Prostate gland (tissue), 2 donors: ENCODE results near the gene MLX. TPM values are rescaled to one million over a fixed set of nuclear protein-coding genes. Genes with fewer than 3 reads are reported as not detected.
A peak's percentile ranks its signal among the peaks of the same experiment; 100 is the strongest.

ENCODE experiments used
- DNase-seq: peaks from one replicate; pipeline ENCODE4 v3.0.0-alpha.2; 2019; ENCODE audit warnings: low spot score
- H3K27ac ChIP-seq, 2 donors: fragments of 200-600 bp; sonication (generic); 2 replicates each; pipeline ENCODE4 v1.5.1; 2017 to 2019
- H3K27me3 ChIP-seq: fragments of 200-600 bp; sonication (generic); replicated peaks from 2 replicates; pipeline ENCODE4 v1.5.1; 2019; ENCODE audit not compliant: insufficient read depth
- H3K36me3 ChIP-seq, 2 donors: fragments of 200-600 bp; sonication (generic); 1 replicate in 1 of 2; 2 replicates in 1 of 2; pipeline versions ENCODE4 v1.5.1 to v1.8.1; 2017 to 2019
- H3K4me1 ChIP-seq: fragments of 200-600 bp; sonication (generic); replicated peaks from 2 replicates; pipeline ENCODE4 v1.5.1; 2019
- H3K4me3 ChIP-seq, 2 donors: fragments of 200-600 bp; sonication (generic); 2 replicates each; pipeline ENCODE4 v1.5.1; 2017 to 2019
- H3K9me3 ChIP-seq: fragments of 200-600 bp; sonication (generic); 2 replicates; pipeline ENCODE4 v1.5.1; 2017
- POLR2A ChIP-seq: fragments of 450-650 bp; IDR thresholded peaks from one replicate; pipeline ENCODE4 v1.6.1; 2016; ENCODE audit warnings: antibody characterized with exemption, mild to moderate bottlenecking
- POLR2AphosphoS5 ChIP-seq: sonication (generic); formaldehyde crosslinking; IDR thresholded peaks from one replicate; pipeline ENCODE4 v1.6.1; 2017; ENCODE audit warnings: antibody characterized with exemption
- WGBS: methylation state at CpG from one replicate; pipeline ENCODE4 v1.1.5; 2018; 5-methylcytosine and 5-hydroxymethylcytosine counted together
- intact Hi-C: fragments of 100-400 bp; cut with DNase I; formaldehyde crosslinking; loops from one replicate; pipeline ENCODE4 v1.14.2; 2022
- total RNA-seq, 2 donors: library from RNA; depleted of rRNA; stranded (reverse); fragments of >200 nt; gene quantifications; one replicate each; pipeline ENCODE4 v1.1.0, GENCODE V29; 2016
- TF ChIP-seq, protein P1 (sequence below), 4 experiments: fragments of 200-600 bp in 2 of 4; fragments of 450-650 bp in 2 of 4; sonication (generic) in 2 of 4; IDR thresholded peaks; 1 replicate in 3 of 4; 2 replicates in 1 of 4; pipeline ENCODE4 v1.5.1; 2016 to 2019; ENCODE audit warnings: antibody characterized with exemption in 4 of 4, mild to moderate bottlenecking in 2 of 4, moderate library complexity in 2 of 4

The MLX gene
- total RNA-seq, 2 donors from 2014 or later, result 28.1 to 52.3 TPM

DNA sequence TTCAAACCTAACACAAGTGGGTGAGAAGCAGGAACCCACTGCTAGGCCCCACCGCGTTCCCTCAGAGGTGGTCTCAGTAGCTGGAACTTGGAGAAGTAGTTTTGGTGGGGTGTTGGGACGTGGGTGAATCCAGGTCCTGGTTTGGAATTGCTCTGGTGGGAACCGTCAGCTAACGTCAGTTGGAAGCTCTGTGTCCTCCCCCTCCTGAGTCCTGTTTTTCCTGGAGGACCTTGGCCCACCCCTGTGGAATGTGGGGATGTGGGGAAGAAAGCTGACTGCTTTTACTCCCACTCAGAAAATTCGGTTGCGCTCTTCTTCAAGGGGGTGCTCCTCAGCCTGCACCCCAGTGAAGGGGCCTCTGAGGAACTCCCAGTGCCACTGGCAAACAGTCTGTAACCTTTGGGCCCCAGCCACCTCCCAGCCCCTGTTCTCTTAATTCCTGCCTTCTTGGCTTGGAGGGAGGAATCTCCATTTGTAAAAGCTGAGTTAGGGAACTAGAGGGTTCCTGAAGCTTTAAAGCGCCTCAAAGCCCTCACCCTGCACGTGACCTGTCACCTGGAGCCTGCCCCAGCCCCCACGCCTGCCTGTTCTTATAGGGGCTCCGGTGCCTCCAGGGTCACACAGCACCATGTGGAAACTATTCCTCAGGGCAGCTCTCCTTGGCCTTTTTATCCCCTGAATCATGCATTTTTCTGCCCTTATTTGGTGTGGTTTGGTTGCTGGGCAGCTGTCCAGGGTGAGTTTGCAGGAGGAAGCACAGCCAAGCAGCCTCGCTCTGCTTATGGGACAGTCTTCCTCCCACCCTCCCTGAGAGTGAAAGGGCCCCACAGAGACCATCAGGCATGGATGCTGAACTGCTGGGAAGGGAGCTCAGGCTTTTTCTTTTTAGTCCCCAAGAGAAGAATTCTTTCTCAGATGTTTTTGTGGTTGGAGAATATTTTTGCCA lies 47.1 kb upstream of the MLX start:
- no peak overlapping the region for H3K4me3 ChIP-seq

DNA sequence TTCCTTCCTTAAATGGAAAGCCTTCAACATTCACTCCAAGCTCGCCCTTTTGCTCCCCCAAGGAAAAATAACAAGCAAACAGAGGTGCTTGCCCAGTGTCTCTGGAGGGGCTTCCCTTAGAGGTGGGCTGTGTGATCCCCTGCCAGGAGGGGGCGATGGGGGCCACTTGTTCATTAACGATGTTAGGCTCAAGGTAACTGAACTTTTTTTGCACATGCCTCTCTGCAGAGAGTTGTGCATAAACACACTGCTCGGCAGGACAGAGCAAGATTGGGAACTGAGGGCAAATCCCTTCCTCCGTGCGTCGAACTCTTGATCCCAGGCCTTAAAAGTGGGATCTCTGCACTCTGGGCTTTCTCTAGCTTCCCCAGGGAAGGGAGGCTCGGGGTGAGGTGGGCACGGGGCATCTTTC lies 46.4 kb upstream of the MLX start:
- intact Hi-C loops, result loop anchor here (2.0 kb wide), 1 partner anchor 62 kb away; the partner anchor contains the start of gene ATP6V0A1
- DNase-seq, result no peak
- peaks cover 8% of the 10 kb centered on the region for H3K4me1 ChIP-seq

More for the DNA sequence above, 47.1 kb upstream of the MLX start:
- intact Hi-C loops, result loop anchor here (2.0 to 5.0 kb wide), 4 partner anchors 61 to 208 kb away; partner anchors contain the start of genes ATP6V0A1 and CAVIN1
- Histone ChIP-seq H3K27me3 (no peaks in the 10 kb centered on the region), H3K4me1 (peaks cover 8% of the 10 kb centered on the region), H3K36me3 (no peaks in the 10 kb centered on the region), H3K9me3 (no peaks in the 10 kb centered on the region), H3K27ac (peak overlapping the region; percentile 87 to 93)
- TF ChIP-seq POLR2AphosphoS5 (peak; percentile 84), POLR2A (no peak)
- TF ChIP-seq, protein P1, sequence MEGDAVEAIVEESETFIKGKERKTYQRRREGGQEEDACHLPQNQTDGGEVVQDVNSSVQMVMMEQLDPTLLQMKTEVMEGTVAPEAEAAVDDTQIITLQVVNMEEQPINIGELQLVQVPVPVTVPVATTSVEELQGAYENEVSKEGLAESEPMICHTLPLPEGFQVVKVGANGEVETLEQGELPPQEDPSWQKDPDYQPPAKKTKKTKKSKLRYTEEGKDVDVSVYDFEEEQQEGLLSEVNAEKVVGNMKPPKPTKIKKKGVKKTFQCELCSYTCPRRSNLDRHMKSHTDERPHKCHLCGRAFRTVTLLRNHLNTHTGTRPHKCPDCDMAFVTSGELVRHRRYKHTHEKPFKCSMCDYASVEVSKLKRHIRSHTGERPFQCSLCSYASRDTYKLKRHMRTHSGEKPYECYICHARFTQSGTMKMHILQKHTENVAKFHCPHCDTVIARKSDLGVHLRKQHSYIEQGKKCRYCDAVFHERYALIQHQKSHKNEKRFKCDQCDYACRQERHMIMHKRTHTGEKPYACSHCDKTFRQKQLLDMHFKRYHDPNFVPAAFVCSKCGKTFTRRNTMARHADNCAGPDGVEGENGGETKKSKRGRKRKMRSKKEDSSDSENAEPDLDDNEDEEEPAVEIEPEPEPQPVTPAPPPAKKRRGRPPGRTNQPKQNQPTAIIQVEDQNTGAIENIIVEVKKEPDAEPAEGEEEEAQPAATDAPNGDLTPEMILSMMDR (IDR thresholded peaks at IDR 0.05), result peak in 1 of 4 experiments; percentile 5
- DNase-seq, result peak; percentile 81
- 28% methylated on average over 12 of the region's 12 CpGs for WGBS

DNA sequence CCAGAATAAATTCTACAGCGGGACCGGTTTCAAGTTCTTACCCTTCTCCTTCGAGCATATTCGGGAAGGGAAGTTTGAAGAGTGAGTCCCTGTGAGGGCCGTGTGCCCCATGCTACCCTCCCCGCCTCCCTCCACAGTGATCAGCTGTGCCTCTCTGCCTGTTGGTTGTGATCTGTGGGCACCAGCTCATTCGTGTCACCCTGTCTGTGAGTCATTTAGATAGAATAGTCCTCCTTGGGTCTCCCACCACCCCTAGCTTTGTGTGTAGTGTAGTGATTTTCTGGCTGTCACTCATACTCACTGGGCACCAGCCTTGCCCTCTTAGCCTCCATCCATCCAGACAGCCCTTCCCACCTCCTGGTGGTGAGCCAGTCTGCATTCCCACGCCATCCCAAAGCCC lies 45.9 kb upstream of the MLX start:
- intact Hi-C loops, result loop anchor here (2.0 kb wide), 1 partner anchor 62 kb away; the partner anchor contains the start of gene ATP6V0A1
- WGBS, result 68% methylated on average over 8 of the region's 8 CpGs
- DNase-seq, result no peak
- Histone ChIP-seq H3K27me3 (no peaks in the 10 kb centered on the region), H3K27ac (peak overlapping the region; percentile 87 to 93), H3K4me3 (no peak overlapping the region), H3K36me3 (no peaks in the 10 kb centered on the region), H3K4me1 (peaks cover 8% of the 10 kb centered on the region), H3K9me3 (no peaks in the 10 kb centered on the region)
- TF ChIP-seq, protein P1 (IDR thresholded peaks at IDR 0.05), result no peak
- TF ChIP-seq POLR2AphosphoS5 (no peak), POLR2A (no peak)

More for the DNA sequence above, 46.4 kb upstream of the MLX start:
- Histone ChIP-seq H3K36me3 (no peaks in the 10 kb centered on the region), H3K27me3 (no peaks in the 10 kb centered on the region), H3K4me3 (no peak overlapping the region), H3K9me3 (no peaks in the 10 kb centered on the region), H3K27ac (peak overlapping the region; percentile 87 to 93)
- TF ChIP-seq, protein P1 (IDR thresholded peaks at IDR 0.05), result no peak
- no peak for TF ChIP-seq POLR2A
- TF ChIP-seq POLR2AphosphoS5, result no peak
- 40% methylated on average over 9 of the region's 9 CpGs for WGBS

DNA sequence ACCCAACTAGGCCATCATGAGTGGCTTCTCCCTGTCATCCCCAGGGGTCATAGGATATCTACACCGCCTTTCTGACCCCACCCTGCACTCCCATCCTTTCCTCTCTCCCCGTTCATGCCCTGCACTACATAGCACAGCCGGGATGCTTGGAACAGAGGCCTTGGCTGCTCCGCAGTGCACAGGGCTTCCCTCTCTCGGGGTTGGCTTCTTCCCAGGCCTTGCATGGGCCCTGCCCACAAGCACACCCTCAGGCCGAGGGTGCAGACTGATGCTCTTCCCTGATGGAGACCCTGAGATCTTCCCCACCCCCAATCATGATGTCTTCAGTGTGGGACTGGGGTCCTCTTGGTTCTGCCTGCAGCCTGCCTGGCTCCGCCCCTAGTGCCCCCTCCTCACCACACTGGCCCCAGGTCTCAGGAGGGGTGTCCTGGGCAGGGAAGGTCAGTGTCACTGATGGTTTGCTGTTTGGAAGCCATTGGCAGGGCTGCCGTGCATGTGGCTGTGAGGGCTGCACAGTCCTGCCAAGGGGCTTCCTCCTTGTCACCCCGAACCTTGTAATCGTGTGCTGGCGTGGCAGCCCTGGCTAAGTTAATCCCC lies 45.1 kb upstream of the MLX start:
- TF ChIP-seq, protein P1 (IDR thresholded peaks at IDR 0.05), result no peak
- TF ChIP-seq POLR2A (no peak), POLR2AphosphoS5 (no peak)
- no peak for DNase-seq
- peak overlapping the region; percentile 87 to 93 for H3K27ac ChIP-seq
- peaks cover 8% of the 10 kb centered on the region for H3K4me1 ChIP-seq
- no peaks in the 10 kb centered on the region for H3K9me3 ChIP-seq
- intact Hi-C loops, result loop anchor here (2.0 kb wide), 1 partner anchor 63 kb away; the partner anchor contains the start of gene ATP6V0A1
- no peaks in the 10 kb centered on the region for H3K27me3 ChIP-seq
- no peaks in the 10 kb centered on the region for H3K36me3 ChIP-seq
- no peak overlapping the region for H3K4me3 ChIP-seq
- WGBS, result 57% methylated on average over 11 of the region's 11 CpGs
